T-helper 1 cell treated with Interleukin-12 subunit alpha and Interleukin-12 subunit beta and Interleukin-4 antibody, amounts not matched to agents 30 ng/mL and 1 ng/mL, for 36 hours (primary cell): ENCODE results near the gene SLC25A40. TPM values are rescaled to one million over a fixed set of nuclear protein-coding genes. Genes with fewer than 3 reads are reported as not detected.
"Not testable (repeated sequence)": the region's sequence is repeated elsewhere in the genome, so short reads cannot be mapped to it uniquely, and the experiment has no call there.

Experiments used
- intact Hi-C: fragments of 100-400 bp; cut with micrococcal nuclease; formaldehyde crosslinking; loops from one replicate; pipeline ENCODE4 v1.15.1; 2024
- total RNA-seq: library from RNA; stranded (reverse); gene quantifications from 2 replicates; pipeline ENCODE4 v1.2.3, GENCODE V29; 2022

Gene SLC25A40
- total RNA-seq, 1 donor from 2014 or later, result 42.1 TPM

DNA sequence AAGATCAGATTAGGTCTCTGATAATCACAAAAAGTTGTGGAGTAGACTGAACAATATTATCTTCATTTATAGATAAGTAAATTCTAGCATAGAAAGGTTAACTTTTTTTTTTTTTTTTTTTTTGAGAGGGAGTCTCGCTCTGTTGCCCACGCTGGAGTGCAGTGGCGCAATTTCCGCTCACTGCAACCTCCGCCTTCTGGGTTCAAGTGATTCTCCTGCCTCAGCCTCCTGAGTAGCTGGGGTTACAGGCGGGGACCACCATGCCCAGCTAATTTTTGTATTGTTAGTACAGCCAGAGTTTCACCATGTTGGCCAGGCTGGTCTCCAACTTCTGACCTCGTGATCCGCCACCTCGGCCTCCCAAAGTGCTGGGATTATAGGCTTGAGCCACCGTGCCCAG lies 2.8 kb downstream of the SLC25A40 start:
- intact Hi-C loops, result loop anchor here (10.0 kb wide), 1 partner anchor 1131 kb away; no protein-coding TSS in a partner anchor

GRCh38 chr7:87872346-87872745 lies 3.8 kb downstream of the SLC25A40 start:
- intact Hi-C loops, result loop anchor here (10.0 kb wide), 1 partner anchor 1132 kb away; no protein-coding TSS in a partner anchor

GRCh38 chr7:87870471-87870870 lies 5.7 kb downstream of the SLC25A40 start:
- intact Hi-C loops, result loop anchor here (10.0 kb wide), 1 partner anchor 1134 kb away; no protein-coding TSS in a partner anchor

DNA sequence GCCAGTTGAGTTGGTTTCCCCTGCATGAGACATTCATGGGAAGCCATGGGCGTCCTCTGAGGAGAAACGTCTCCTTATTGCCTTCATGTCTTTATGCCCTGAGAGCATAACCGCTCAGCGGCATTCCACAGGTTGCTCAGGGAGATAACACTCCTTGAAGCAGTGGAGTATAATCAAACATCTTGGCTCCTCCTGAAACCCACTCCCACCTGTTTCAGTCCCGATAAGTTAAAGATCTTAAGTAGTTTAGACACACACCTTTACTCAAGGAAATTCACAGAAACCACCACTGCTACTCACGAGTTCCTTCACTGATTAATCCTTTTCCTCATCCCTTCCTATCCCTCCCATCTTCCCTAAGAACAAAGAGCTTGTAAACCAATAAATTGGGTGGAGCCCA lies 9.6 kb downstream of the SLC25A40 start:
- intact Hi-C loops, result not testable (repeated sequence)

DNA sequence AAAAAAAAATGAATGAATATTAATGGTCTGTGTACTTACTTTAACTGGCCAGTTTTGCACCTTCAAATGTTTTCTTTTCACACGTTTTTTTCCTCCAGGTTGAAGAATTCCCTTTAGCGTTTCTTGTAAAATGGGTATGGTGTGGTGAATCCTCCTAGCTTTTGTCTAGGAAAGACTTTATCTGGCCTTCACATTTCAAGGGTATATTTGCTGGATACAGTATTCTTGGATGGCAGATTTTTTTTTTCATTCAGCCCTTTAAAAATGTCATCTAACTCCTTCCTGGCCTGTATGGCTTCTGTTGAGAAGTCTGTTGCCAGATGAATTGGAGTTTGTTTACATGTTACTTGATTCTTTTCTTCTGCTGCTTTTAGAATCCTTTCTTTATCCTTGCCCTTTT lies 10.1 kb downstream of the SLC25A40 start:
- intact Hi-C loops, result no loop called here

GRCh38 chr7:87858417-87859100 lies 17.6 kb downstream of the SLC25A40 start:
- intact Hi-C loops, result no loop called here

DNA sequence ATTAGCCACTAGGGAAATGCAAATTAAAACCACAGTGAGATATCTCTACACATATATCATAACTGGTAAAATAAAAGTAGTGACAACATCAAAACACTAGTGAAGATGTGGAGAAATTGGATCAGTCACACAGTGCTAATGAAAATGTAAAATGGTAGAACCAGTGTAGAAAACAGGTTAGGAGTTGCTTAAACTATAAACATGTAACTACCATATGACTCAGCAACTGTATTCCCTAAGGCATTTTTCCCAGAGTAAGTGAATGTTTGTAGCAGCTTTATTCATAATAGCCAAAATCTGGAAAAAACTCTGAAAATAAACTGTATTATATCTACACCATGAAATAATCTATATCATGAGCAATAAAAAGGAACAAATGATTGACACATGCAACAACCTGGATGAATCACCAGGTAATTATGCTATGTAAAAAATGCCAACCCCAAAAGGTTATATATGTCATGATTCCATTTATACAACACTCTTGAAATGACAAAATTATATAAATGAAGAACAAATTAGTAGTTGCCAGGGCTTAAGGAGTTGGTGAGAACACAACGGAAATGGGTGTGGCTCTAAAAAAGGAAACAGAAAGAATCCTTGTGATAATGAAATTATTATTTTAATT lies 22.8 kb downstream of the SLC25A40 start:
- intact Hi-C loops, result loop anchor here (1.0 kb wide), 1 partner anchor 10 kb away; no protein-coding TSS in a partner anchor

GRCh38 chr7:87852306-87852705 lies 23.9 kb downstream of the SLC25A40 start:
- intact Hi-C loops, result no loop called here

DNA sequence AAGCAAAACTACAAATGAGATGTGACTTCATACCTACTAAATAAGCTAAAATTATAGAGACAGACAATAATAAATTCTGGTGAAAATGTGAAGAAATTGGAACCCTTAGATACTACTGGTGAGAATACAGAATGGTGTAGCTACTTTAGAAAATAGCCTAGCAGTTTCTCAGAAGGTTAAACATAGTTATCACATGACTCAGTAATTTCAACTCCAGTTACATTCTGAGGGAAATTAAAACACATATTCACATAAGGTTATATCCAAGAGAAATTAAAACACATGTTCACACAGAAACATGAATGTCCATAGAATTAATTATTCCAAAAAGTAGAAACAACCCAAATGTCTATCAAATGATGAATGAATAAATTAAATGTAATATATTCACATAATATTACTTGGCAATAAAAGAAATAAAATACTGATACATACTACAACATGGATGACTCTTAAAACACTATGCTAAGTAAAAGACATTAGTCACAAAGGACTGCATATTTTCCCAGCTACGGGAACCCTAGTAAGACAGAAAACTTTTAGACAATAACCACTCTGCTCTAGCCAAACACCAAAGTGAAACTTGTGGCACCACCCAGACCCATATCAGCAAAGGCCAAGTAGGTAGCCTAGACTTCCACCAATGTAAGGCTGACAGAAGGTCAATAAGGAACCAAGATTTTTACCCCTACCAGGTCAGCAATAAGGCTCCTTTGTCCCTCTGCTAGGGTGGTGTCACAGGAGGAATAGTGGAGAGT lies 25.1 kb downstream of the SLC25A40 start:
- intact Hi-C loops, result no loop called here

DNA sequence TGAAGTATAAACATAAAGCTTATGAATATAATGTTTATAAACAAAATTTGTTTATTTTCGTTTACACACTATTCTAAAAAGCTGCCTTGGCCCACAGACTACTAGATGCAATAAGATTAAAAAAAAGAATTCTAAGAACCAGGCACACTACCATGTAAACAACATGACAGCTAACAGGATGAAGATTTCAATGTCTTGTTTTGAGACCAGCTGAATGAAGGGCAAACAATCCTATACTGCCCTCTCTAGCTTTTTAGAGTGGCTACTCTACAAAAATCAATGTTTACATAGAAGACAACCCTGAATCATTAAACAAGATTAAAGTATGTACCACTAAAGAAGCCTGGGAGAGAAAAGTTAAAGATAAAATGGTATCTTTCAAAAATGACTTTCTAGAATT lies 38.6 kb downstream of the SLC25A40 start:
- intact Hi-C loops, result no loop called here

DNA sequence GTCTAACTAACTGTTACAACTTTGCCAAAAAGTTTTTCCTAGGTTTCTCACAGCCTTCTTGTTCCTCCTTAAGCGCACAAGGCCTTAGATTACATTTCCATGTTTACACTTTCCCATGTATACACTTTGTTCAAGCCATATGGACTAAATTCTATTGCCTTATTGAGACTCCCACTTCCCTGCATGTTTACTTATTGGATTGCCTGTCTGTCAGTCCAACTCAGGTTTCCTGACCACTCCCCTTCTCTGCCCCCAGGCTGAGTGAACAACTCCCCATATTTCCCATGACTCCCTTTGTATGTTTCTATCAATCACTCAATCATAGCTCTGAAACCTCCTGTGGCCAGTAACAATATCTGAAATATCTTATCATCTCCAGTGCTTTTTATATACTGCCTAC lies 43.0 kb downstream of the SLC25A40 start:
- intact Hi-C loops, result no loop called here

- intact Hi-C loops, result no loop called here
These were observed 45.1 kb downstream of the SLC25A40 start for GRCh38 chr7:87831097-87831496.

DNA sequence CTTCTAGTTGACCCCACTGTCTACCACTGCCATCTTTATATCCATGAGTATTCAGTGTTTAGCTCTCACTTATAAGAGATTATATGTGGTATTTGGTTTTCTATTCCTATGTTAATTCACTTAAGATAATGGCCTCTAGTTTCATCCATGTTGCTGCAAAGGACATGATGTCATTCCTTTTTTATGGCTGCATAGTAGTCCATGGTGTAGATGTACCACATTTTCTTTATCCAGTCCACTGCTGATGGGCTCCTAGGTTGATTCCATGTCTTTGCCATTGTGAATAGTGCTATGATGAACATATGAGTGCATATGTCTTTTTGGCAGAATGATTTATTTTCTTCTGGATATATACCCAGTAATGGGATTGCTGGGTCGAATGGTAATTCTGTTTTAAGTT lies 47.8 kb downstream of the SLC25A40 start:
- intact Hi-C loops, result not testable (repeated sequence)

DNA sequence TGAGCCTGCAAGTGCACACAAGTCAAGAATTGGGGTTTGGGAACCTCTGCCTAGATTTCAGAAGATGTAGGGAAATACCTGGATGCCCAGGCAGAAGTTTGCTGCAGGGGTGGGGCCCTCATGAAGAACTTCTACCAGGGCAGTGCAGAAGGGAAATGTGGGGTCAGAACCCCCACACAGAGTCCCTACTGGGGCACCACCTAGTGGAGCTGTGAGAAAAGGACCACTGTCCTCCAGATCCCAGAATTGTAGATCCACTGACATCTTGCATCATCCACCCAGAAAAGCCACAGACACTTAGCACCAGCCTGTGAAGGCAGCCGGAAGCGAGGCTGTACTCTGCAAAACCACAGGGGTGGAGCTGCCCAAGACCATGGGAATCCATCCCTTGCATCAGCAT lies 50.8 kb downstream of the SLC25A40 start:
- intact Hi-C loops, result not testable (repeated sequence)

- intact Hi-C loops, result not testable (repeated sequence)
These were observed 54.1 kb downstream of the SLC25A40 start for GRCh38 chr7:87822056-87822455.

DNA sequence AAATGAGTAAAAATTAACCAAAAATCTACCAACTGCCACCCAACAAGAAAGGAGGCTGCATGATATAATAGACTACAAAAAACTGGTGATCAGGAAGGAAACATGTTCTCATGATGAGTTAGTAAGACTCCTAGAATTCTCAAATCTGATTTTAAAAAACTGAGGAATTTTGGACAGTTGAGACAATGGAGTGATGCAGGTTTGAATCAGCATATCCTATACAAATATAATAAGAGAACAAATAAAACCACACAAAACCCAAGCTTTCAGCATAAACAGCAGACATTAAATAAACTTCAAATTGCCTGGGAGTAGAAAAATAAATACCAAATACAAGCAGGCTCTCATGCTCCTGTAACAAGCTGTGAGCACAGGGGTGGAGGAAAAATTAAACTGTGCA lies 57.8 kb downstream of the SLC25A40 start:
- intact Hi-C loops, result no loop called here

DNA sequence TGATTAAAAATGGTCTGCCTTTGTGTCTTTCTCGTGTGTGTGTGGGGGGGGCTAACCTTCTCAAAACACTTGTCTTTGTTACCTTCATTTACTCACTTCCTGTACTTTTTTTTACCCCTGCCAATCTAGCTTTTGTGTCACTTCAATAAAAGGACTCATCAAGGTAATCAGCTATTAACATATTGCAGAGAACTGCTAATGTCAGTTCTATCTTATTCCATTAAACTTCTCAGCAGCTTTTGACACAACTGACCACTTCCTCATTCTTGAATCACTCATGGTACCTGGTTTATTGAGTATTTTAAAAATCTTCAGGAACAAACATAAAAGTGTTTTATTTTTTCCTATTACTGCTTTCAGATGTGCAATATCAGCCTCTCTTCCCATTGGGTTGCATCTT lies 59.8 kb downstream of the SLC25A40 start:
- intact Hi-C loops, result no loop called here

DNA sequence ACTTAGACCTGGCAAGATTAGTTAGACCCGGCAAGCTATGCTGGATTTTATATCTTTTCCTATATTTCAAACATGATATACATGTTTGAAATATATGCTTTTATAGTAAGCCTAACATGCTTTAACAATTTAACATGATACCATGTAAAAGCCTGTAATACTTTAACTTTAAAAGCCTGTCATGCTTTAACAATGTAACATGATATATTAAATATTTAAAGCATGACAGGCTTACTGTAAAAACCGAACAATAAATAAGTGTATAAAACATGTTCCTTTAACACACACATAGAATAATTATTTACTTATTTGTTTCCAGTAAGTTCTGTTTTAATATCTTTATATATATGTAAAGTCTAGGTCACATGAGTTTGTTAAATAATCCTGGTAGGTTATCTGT lies 65.4 kb downstream of the SLC25A40 start:
- intact Hi-C loops, result no loop called here

GRCh38 chr7:87810130-87810529 lies 66.0 kb downstream of the SLC25A40 start:
- intact Hi-C loops, result no loop called here

GRCh38 chr7:87806150-87806549 lies 70.0 kb downstream of the SLC25A40 start:
- intact Hi-C loops, result no loop called here

- intact Hi-C loops, result loop anchor here (1.0 to 5.0 kb wide), 7 partner anchors 79 to 424 kb away; partner anchors contain the start of genes ADAM22, DBF4, SLC25A40 and SRI
These were observed 78.3 kb downstream of the SLC25A40 start for GRCh38 chr7:87797798-87798403.
